ENCODE data around the gene BLID.

GRCh38 chr11:122149202-122149601 lies 33.2 kb upstream of the BLID start:
- TF ChIP-seq EZH2phosphoT487 (IDR thresholded peaks at IDR 0.05; ENCODE audit: insufficient read depth, low read depth) (no peak), EZH2 (IDR thresholded peaks at IDR 0.05; ENCODE audit: insufficient read depth, poor library complexity, severe bottlenecking) (no peak)

Data from GM23248 (cell line).